C4-2B (cell line): Measurements from ENCODE around the gene MLXIP.

Experiments used
- H3K27ac ChIP-seq: fragments of 450-650 bp; 2 replicates; pipeline ENCODE4 v1.5.1; 2017
- ZFX ChIP-seq: fragments of 450-650 bp; IDR thresholded peaks from 2 replicates; pipeline ENCODE4 v1.6.1; 2017
- TF ChIP-seq, protein P1 (sequence below): fragments of 450-650 bp; conservative IDR thresholded peaks from 2 replicates; pipeline ENCODE4 v1.5.1; 2017; ENCODE audit warnings: mild to moderate bottlenecking

MLXIP gene

DNA sequence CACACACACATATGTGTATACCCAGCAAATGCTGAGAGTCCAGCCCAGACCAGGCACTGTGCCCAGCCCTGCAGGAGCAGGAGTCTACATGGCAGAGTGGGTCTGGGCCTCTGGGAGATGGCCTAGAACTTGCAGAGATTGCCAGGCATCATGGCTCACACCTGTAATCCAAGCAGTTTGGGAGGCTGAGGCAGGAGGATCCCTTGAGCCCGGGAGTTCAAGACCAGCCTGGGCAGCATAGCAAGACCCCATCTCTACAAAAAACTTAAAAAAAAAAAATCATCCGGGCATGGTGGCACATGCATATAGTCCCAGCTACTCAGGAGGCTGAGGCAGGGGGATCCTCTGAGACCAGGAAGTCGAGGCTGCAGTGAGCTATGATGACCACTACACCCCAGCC lies 20.8 kb upstream of the MLXIP start:
- TF ChIP-seq ZFX = no peak
- TF ChIP-seq, protein P1, sequence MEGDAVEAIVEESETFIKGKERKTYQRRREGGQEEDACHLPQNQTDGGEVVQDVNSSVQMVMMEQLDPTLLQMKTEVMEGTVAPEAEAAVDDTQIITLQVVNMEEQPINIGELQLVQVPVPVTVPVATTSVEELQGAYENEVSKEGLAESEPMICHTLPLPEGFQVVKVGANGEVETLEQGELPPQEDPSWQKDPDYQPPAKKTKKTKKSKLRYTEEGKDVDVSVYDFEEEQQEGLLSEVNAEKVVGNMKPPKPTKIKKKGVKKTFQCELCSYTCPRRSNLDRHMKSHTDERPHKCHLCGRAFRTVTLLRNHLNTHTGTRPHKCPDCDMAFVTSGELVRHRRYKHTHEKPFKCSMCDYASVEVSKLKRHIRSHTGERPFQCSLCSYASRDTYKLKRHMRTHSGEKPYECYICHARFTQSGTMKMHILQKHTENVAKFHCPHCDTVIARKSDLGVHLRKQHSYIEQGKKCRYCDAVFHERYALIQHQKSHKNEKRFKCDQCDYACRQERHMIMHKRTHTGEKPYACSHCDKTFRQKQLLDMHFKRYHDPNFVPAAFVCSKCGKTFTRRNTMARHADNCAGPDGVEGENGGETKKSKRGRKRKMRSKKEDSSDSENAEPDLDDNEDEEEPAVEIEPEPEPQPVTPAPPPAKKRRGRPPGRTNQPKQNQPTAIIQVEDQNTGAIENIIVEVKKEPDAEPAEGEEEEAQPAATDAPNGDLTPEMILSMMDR = no peak
- no peak overlapping the region for H3K27ac ChIP-seq

GRCh38 chr12:122058549-122059149 lies 19.9 kb upstream of the MLXIP start:
- H3K27ac ChIP-seq = no peak overlapping the region

DNA sequence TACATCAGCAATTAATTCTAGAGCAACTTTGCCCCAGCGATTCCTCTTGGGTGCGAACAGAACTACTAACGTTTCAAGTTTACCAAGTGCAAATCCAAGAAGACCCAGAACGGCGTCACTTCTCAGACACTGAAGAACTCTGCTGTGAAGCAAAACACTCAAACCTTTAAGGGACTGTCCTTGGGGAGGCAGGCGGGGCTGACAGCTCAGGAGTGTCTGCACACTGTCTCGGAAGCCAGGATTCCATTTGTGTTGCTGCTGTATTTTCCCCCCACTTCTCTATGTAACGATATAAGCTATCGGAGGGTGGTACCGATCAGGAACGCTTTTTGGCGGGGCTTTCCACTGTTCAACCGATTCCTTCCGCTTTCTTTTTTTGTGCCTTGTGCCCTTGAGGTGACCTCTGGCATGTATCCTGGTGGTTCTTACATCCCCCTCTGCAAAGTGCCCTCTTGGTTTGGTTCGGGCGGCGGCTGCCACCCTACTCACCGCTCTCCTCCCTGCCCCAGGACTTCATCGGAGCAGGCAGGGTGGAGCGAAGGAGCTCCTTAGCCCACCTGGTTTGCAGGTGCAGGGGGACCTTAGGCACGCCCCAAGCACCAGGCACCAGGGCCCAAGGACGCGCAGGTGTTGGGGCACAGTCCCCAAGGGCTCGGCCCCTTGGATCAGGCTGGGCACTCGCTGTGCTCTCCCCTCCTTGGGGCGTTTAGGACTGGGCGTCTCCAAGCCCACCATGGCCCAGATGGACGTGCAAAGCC lies 19.2 kb upstream of the MLXIP start:
- no peak overlapping the region for H3K27ac ChIP-seq
- no peak for TF ChIP-seq ZFX
- TF ChIP-seq, protein P1 = no peak

More at GRCh38 chr12:122058549-122059149, 19.9 kb upstream of the MLXIP start:
- no peak for TF ChIP-seq ZFX
- TF ChIP-seq, protein P1 = no peak

DNA sequence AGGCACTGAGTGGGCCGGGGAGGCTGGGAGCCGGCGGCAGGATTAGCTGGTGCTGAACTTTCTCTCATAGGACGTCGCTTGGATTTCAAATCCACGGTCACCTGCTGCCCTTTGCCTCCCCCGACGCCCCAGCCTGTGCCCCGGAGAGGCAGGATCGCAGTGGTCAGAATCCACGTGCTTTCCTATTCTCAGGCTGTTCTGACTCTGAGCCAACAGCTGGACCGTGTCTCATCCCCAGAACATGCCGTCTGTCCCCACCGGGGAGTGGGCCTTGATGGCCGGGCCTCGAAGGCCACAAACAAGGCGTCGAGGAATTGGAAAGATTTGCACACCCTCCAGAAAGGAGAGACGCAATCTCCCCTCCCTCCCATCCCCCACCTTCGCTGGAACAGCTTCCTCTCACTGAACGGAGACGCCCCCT lies 18.5 kb upstream of the MLXIP start:
- H3K27ac ChIP-seq = no peak overlapping the region
- TF ChIP-seq, protein P1 = no peak
- TF ChIP-seq ZFX = no peak

GRCh38 chr12:122061253-122061652 lies 17.3 kb upstream of the MLXIP start:
- no peak for TF ChIP-seq ZFX
- TF ChIP-seq, protein P1 = no peak
- no peak overlapping the region for H3K27ac ChIP-seq

DNA sequence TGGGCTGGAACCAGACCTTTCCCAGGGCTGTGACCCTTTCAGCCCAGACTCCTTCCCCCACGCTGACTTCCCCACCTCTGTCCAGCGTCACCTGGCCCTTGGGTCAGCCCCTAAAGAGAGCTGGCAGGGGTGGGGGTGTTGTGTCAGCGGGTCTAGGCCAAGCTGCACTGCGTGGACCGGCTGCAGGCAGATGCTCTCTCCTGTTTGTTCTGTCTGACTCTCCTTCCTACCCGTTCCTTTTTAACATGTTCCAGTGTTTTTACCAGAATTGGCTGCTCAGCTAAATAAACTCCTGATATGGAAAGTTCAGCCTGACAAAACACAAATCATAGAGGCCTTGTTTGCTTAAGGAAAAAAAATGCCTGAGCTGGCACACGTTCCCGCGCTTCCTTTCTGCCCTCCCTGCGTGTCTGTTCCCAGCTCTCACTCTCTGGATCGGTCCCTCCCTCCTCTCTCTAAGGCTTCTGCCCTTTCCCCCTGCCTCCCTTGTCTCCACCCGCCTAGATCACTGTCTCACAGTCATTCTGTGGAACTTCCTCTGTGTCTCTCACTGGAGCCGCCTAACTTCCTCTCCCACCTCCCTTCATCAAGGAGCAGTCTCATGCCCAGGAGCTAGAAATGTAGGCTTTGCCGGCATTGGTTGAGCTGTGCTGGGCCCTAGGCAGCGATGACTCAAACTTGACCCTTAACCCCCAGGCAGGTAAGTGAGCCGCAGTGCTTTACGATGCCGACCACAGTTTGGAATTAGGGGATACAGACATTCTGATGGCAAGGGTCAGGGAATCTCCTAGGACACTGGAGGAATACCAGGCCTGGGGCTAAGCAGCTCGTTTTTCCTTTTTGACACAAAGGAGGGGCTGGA lies 15.5 kb upstream of the MLXIP start:
- H3K27ac ChIP-seq = peak overlapping the region; percentile 88
- peak; percentile 34; the same call in 1 of the 2 replicates for TF ChIP-seq ZFX
- TF ChIP-seq, protein P1 = no peak

DNA sequence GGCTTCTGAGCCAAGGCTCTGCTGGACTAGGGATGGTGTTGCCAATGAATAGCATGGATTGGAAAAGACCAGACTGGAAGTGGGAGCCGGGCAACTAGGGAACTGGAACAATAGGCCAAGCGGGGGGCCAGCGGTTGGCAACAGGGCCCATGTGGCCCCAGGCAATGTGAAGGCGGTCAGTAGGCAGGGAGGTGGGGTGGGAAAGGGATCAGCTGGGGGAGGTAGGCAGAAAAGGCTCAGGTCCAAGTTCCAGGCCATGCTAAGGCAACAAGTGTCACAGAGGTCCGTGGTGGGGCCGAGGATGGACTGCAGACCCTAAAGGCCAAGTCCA lies 14.9 kb upstream of the MLXIP start:
- peak overlapping the region; percentile 88 for H3K27ac ChIP-seq

More for the DNA sequence above, 14.9 kb upstream of the MLXIP start:
- TF ChIP-seq, protein P1 = no peak
- no peak for TF ChIP-seq ZFX
